GM19240 (cell line): ENCODE data around the gene FAM180A.

ENCODE experiments used
- DNase-seq: peaks from one replicate; pipeline ENCODE4 v3.0.0; 2011; ENCODE audit warnings: low spot score; ENCODE audit not compliant: insufficient read length

FAM180A gene

DNA sequence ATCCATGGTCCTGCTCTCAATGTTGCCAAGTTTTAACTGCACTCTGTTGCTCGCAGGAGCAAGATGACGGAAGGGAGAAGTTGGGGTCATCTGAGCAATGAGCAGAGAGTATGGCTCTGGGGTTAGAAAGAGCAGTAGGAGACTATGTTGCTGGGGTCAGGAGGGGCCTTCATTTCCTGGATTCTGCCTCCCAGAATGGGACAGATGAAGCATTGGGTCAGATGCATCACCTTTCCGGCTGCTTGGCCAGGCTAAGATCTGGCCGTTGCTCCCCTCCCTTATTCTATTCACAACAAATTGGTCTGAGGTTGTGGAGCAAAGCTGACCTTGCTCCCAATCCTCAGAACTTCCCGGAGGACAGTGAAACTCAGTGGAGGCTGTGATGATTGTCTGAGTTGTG is 63.9 kb downstream of the FAM180A start:
- no peak for DNase-seq

DNA sequence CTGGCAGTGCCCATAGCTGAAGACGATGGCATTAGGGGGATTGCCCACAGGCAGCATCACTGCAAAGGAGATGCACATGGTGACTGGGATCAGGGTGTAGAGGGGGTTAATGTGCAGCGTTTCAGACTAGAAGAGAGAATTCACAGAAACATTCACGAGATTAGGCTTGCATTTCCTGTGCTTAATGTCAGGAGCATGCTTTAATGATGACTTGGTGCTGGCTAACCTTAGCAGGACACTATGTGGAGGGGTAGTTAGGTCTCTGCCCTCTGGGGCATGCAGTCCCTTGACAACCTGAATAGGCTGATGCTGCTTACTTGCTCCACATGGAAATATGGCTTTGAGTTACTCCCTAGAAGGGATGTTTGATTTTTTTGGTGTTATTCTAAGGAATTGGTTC is 64.5 kb downstream of the FAM180A start:
- no peak for DNase-seq

DNA sequence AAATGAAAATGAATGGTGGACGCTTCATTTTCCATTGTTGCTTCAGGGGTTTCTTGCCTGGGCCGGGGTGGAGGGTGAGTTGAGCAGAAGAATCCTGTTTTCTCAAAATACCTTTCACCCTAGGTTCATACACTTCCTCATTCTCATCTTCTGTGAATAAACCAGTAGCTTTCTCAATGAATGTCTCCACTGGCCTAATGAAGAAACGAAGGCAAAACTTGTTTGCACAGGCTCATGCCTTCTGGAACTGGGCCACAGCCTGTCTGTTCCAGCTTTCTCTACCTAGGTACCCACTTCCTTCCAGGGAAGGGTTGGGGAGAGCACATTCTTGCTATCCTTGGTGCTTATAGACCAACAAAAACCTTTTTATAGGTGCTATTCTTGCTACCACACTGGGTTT is 65.0 kb downstream of the FAM180A start:
- no peak for DNase-seq

DNA sequence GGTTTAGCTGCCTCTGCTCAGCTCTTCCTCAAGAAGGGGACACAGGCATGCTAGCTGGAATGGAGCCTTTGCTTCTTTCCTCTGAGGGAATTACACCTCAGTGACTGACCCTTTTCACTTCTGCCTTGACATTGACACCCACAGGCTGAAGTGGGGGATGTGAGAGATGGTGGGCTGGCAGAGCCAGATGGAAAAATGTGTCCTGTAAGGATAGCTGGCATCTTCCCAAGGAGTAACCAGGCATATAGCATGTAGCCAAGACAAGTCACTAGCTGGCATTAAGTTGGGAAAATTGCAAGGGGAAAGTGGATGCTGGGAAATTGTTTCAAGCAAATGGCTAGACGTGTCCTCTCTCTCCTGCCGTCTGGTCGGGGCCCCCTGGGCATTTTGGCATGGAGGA is 66.4 kb downstream of the FAM180A start:
- no peak for DNase-seq

DNA sequence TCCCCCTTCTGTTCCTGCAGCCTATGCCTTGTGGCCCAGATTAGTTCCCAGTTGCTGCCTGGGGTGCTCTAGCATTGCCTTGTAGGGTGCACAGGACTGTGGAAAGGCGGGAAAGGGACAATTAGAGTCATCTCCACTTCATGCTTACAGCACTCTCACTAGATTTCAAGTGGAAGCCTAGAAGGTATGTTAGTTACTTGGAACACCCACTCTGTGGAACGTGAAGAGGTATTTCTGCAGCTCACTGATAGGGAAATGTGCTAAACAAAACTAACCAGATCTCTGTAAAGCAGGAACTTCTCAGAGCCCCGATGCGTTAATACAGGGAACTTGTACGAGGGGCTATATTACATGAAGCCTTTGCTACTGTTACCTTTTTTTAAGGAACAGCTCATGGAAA is 66.9 kb downstream of the FAM180A start:
- no peak for DNase-seq
